SH-SY5Y (cell line): ENCODE results near the gene GCNT4.

Source experiments
- GATA2 ChIP-seq: IDR thresholded peaks from 2 replicates; pipeline ENCODE4 v1.6.1; 2011; ENCODE audit warnings: mild to moderate bottlenecking, low read depth, low read length
- GATA3 ChIP-seq: IDR thresholded peaks from 2 replicates; pipeline ENCODE4 v1.6.1; 2011; ENCODE audit warnings: low read depth, mild to moderate bottlenecking, low read length, moderate library complexity

DNA sequence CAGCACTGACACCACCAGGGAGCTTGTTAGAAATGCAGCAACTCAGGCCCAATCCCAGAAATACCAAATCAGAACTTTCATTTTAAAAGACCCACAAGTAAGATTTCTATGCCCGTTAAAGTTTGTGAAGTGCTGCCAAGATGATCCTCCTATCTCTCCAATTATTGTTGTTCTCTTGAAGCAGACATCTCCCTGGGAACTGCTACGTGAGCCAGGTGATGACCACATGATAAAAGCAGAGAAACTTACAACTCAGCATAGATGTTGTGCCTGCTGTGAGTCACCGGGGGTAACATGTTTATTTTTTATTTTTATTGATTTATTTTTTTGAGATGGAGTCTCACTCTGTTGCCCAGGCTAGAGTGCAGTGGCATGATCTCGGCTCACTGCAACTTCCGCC, 34.4 kb downstream of the GCNT4 start:
- TF ChIP-seq GATA2 (no peak), GATA3 (no peak)
